AG04450 (cell line): Measurements from ENCODE around the gene ST6GALNAC3. TPM values are rescaled to one million over a fixed set of nuclear protein-coding genes. Genes with fewer than 3 reads are reported as not detected.

ENCODE experiments used
- CTCF ChIA-PET: fragments of 300-600, 350-600 bp; formaldehyde crosslinking; extraction: SDS; loops from one replicate; lab custom pipeline; 2022; ENCODE audit warnings: antibody characterized with exemption, inconsistent platforms; lab: Charles Lee
- POLR2A ChIA-PET: fragments of 350-600 bp; formaldehyde crosslinking; extraction: SDS; loops from one replicate; lab custom pipeline; 2021; ENCODE audit warnings: antibody characterized with exemption, inconsistent platforms; lab: Yijun Ruan, JAX
- DNase-seq: peaks from one replicate; pipeline ENCODE4 v3.0.0-alpha.2; 2011; ENCODE audit warnings: low read depth, low spot score
- H3K27ac ChIP-seq: one replicate; pipeline ENCODE4 v1.5.1; 2012; ENCODE audit warnings: low read depth, low read length, control low read depth
- H3K27me3 ChIP-seq: one replicate; pipeline ENCODE4 v1.6.0; 2012; ENCODE audit warnings: low read length; ENCODE audit not compliant: control insufficient read depth, insufficient read depth
- H3K4me3 ChIP-seq: 2 replicates; pipeline ENCODE4 v1.5.1; 2011; ENCODE audit warnings: mild to moderate bottlenecking, low read depth, low read length, control low read depth
- H3K9me3 ChIP-seq: 2 replicates; pipeline ENCODE4 v1.5.1; 2012; ENCODE audit warnings: low read length; ENCODE audit not compliant: control insufficient read depth, insufficient read depth
- CTCF ChIP-seq: IDR thresholded peaks from 2 replicates; pipeline ENCODE4 v1.5.1; 2011; ENCODE audit warnings: low read depth, low read length, control low read depth, inconsistent platforms
- polyA plus RNA-seq: library from polyadenylated mRNA; depleted of rRNA; stranded (reverse); fragments of >200 nt; gene quantifications from 2 replicates; pipeline ENCODE4 v1.2.3, GENCODE V29; 2011

Gene ST6GALNAC3
- polyA plus RNA-seq, 1 experiment: 2.1 TPM

- ChIA-PET POLR2A (no interaction called here), CTCF (no interaction called here)
- Histone ChIP-seq H3K4me3 (no peak overlapping the region), H3K27ac (no peak overlapping the region), H3K27me3 (no peaks in the 10 kb centered on the region), H3K9me3 (no peaks in the 10 kb centered on the region)
- DNase-seq: no peak
- no peak for TF ChIP-seq CTCF
Observed at GRCh38 chr1:76231320-76231719, 156.8 kb downstream of the ST6GALNAC3 start.

- H3K9me3 ChIP-seq: no peaks in the 10 kb centered on the region
- POLR2A ChIA-PET: no interaction called here
- no peak overlapping the region for H3K4me3 ChIP-seq
- H3K27me3 ChIP-seq: no peaks in the 10 kb centered on the region
- DNase-seq: no peak
- CTCF ChIA-PET: no interaction called here
- H3K27ac ChIP-seq: no peak overlapping the region
- no peak for TF ChIP-seq CTCF
Observed at GRCh38 chr1:76232666-76233065, 158.1 kb downstream of the ST6GALNAC3 start.

- Histone ChIP-seq H3K27me3 (no peaks in the 10 kb centered on the region), H3K9me3 (no peaks in the 10 kb centered on the region), H3K4me3 (no peak overlapping the region), H3K27ac (no peak overlapping the region)
- TF ChIP-seq CTCF: no peak
- DNase-seq: no peak
- POLR2A ChIA-PET: no interaction called here
- CTCF ChIA-PET: no interaction called here
Observed at GRCh38 chr1:76234061-76234460, 159.5 kb downstream of the ST6GALNAC3 start.

- no peak overlapping the region for H3K27ac ChIP-seq
- POLR2A ChIA-PET: no interaction called here
- no peak for TF ChIP-seq CTCF
- no peak overlapping the region for H3K4me3 ChIP-seq
- no peaks in the 10 kb centered on the region for H3K27me3 ChIP-seq
- DNase-seq: no peak
- H3K9me3 ChIP-seq: no peaks in the 10 kb centered on the region
- CTCF ChIA-PET: no interaction called here
Observed at GRCh38 chr1:76237211-76237610, 162.7 kb downstream of the ST6GALNAC3 start.

GRCh38 chr1:76238094-76238628 is 163.6 kb downstream of the ST6GALNAC3 start:
- H3K27me3 ChIP-seq: no peaks in the 10 kb centered on the region
- CTCF ChIA-PET: no interaction called here

More at GRCh38 chr1:76238094-76238628, 163.6 kb downstream of the ST6GALNAC3 start:
- Histone ChIP-seq H3K27ac (no peak overlapping the region), H3K9me3 (no peaks in the 10 kb centered on the region), H3K4me3 (no peak overlapping the region)
- no peak for TF ChIP-seq CTCF
- DNase-seq: no peak
- POLR2A ChIA-PET: no interaction called here
